ENCODE data around the gene FBRSL1.

The FBRSL1 gene

DNA sequence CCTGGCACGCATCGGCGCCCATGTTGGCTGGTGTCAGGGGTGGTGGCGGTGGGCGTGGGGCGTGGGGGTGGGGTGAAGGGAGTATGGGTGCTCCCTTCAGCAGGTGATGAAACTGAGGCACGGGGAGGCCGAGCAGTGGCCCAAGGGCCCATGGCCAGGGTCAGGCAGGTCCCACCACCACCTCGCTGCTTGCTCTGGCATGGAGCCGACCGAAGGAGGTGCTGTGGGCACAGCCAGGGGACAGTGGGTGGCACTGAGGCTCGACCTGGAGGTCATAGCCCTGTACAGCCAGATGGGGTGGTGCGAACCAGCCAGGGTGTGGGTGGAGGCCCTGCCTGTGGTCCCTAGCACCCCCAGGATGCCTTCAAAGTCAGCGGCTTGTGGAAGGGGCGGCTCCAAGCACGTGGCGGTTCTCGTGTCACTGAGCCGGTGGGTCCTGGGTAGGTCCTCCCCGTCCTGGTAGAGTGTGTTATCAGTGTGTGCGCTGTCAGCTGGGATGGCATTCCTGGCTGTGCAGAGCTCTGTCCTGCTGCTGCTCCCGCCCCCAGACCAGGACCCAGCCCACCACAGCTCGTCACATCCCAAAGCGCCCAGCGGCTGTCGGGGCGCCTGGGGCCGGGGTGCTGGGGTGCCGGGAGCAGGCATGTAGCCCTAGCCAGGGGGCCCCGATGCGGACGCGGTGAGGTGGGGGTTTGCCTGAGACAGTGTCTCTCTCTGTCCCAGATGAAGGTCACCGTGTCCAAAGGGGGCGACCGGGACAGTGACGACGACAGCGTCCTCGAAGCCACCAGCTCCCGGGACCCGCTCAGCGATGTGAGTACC is 35.3 kb downstream of the FBRSL1 start:
- H3K27ac ChIP-seq (replicated peaks) = no peak overlapping the region
- H3K4me3 ChIP-seq (replicated peaks; ENCODE audit: insufficient read depth, low read length) = no peak overlapping the region
- H3K27me3 ChIP-seq (ENCODE audit: insufficient read depth, poor library complexity, severe bottlenecking) = no peaks in the 10 kb centered on the region
- TF ChIP-seq GABPA (IDR thresholded peaks at IDR 0.05; ENCODE audit: low read depth) (no peak), SPI1 (IDR thresholded peaks at IDR 0.05; ENCODE audit: borderline replicate concordance, low read depth) (no peak), POLR2AphosphoS5 (IDR thresholded peaks at IDR 0.05; ENCODE audit: low read depth) (no peak)
- TF ChIP-seq, protein P1, sequence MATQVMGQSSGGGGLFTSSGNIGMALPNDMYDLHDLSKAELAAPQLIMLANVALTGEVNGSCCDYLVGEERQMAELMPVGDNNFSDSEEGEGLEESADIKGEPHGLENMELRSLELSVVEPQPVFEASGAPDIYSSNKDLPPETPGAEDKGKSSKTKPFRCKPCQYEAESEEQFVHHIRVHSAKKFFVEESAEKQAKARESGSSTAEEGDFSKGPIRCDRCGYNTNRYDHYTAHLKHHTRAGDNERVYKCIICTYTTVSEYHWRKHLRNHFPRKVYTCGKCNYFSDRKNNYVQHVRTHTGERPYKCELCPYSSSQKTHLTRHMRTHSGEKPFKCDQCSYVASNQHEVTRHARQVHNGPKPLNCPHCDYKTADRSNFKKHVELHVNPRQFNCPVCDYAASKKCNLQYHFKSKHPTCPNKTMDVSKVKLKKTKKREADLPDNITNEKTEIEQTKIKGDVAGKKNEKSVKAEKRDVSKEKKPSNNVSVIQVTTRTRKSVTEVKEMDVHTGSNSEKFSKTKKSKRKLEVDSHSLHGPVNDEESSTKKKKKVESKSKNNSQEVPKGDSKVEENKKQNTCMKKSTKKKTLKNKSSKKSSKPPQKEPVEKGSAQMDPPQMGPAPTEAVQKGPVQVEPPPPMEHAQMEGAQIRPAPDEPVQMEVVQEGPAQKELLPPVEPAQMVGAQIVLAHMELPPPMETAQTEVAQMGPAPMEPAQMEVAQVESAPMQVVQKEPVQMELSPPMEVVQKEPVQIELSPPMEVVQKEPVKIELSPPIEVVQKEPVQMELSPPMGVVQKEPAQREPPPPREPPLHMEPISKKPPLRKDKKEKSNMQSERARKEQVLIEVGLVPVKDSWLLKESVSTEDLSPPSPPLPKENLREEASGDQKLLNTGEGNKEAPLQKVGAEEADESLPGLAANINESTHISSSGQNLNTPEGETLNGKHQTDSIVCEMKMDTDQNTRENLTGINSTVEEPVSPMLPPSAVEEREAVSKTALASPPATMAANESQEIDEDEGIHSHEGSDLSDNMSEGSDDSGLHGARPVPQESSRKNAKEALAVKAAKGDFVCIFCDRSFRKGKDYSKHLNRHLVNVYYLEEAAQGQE (IDR thresholded peaks at IDR 0.05; ENCODE audit: insufficient replicate concordance, low read depth) = no peak
- TF ChIP-seq, protein P2, sequence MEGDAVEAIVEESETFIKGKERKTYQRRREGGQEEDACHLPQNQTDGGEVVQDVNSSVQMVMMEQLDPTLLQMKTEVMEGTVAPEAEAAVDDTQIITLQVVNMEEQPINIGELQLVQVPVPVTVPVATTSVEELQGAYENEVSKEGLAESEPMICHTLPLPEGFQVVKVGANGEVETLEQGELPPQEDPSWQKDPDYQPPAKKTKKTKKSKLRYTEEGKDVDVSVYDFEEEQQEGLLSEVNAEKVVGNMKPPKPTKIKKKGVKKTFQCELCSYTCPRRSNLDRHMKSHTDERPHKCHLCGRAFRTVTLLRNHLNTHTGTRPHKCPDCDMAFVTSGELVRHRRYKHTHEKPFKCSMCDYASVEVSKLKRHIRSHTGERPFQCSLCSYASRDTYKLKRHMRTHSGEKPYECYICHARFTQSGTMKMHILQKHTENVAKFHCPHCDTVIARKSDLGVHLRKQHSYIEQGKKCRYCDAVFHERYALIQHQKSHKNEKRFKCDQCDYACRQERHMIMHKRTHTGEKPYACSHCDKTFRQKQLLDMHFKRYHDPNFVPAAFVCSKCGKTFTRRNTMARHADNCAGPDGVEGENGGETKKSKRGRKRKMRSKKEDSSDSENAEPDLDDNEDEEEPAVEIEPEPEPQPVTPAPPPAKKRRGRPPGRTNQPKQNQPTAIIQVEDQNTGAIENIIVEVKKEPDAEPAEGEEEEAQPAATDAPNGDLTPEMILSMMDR (IDR thresholded peaks at IDR 0.05; ENCODE audit: insufficient read depth, low read length) = no peak
- DNase-seq (ENCODE audit: low read depth in 1 of 2, low spot score in 1 of 2) = no peak

DNA sequence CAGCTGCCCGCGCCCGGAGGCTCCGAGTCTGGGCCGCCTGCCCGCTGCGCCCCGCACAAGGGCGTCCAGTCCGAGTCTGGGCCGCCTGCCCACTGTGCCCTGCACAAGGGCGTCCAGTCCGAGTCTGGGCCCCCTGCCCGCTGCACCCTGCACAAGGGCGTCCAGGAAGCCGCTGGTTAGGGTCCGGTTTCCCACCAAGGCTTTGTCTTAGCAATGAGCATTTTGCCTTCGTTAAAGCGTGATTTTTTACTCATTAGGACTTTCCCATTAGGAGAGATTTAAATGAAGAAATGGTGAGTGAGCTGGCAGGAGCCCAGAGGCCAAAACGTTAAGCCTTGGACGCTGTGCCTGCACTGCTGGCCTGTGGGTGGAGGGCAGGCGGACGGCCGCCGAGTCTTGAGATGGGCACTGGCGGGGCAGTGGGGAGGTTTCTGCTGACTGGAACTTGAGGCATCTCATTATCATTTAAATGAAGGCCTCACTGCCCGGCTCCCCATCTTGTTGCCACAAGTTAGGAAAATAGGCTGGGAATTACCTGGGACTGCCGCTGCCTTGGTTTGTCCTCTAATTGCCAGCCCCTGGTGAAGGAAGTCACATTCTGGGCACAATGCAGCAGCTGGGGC is 36.0 kb downstream of the FBRSL1 start:
- no peaks in the 10 kb centered on the region for H3K27me3 ChIP-seq (ENCODE audit: insufficient read depth, poor library complexity, severe bottlenecking)
- H3K4me3 ChIP-seq (replicated peaks; ENCODE audit: insufficient read depth, low read length) = no peak overlapping the region
- no peak overlapping the region for H3K27ac ChIP-seq (replicated peaks)
- DNase-seq (ENCODE audit: low read depth in 1 of 2, low spot score in 1 of 2) = no peak
- TF ChIP-seq SPI1 (IDR thresholded peaks at IDR 0.05; ENCODE audit: borderline replicate concordance, low read depth) (no peak), GABPA (IDR thresholded peaks at IDR 0.05; ENCODE audit: low read depth) (no peak), POLR2AphosphoS5 (IDR thresholded peaks at IDR 0.05; ENCODE audit: low read depth) (no peak)
- TF ChIP-seq, protein P1 (IDR thresholded peaks at IDR 0.05; ENCODE audit: insufficient replicate concordance, low read depth) = no peak
- TF ChIP-seq, protein P2 (IDR thresholded peaks at IDR 0.05; ENCODE audit: insufficient read depth, low read length) = no peak

DNA sequence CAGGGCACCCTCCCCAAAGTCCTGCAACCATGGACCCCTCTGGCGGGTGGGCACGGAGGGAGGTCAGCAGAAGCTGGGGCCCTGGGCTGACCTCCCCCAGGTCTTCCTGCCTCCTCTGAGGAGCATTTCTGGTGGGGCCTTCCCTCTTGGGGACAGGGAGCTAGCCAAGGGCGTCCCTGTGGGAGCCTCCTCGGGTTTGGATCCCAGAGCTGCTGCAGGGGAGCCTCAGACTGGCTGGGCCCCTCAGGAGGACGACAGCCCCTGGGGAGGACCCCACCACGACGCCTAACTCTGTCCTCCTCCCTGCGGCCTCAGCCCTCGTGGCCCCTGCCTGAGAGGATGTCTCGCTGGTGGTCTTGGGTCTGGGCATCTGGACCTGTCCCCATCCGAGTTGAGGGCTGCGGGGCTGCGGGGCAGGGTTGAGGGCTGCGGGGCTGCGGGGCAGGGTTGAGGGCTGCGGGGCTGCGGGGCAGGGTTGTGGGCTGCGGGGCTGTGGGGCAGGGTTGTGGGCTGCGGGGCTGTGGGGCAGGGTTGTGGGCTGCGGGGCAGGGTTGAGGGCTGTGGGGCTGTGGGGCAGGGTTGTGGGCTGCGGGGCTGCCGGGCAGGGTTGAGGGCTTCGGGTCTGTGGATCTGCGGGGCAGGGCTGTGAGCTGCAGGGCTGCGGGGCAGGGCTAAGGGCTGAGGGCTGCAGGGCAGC is 37.4 kb downstream of the FBRSL1 start:
- Histone ChIP-seq H3K27me3 (ENCODE audit: insufficient read depth, poor library complexity, severe bottlenecking) (no peaks in the 10 kb centered on the region), H3K4me3 (replicated peaks; ENCODE audit: insufficient read depth, low read length) (no peak overlapping the region), H3K27ac (replicated peaks) (no peak overlapping the region)
- TF ChIP-seq, protein P2 (IDR thresholded peaks at IDR 0.05; ENCODE audit: insufficient read depth, low read length) = no peak
- TF ChIP-seq SPI1 (IDR thresholded peaks at IDR 0.05; ENCODE audit: borderline replicate concordance, low read depth) = no peak
- TF ChIP-seq POLR2AphosphoS5 (IDR thresholded peaks at IDR 0.05; ENCODE audit: low read depth) = no peak
- TF ChIP-seq, protein P1 (IDR thresholded peaks at IDR 0.05; ENCODE audit: insufficient replicate concordance, low read depth) = no peak
- no peak for TF ChIP-seq GABPA (IDR thresholded peaks at IDR 0.05; ENCODE audit: low read depth)
- no peak for DNase-seq (ENCODE audit: low read depth in 1 of 2, low spot score in 1 of 2)

All from HL-60 (cell line).